Right lobe of liver (tissue), 6 donors: ENCODE data around the gene TST. TPM values are rescaled to one million over a fixed set of nuclear protein-coding genes. Genes with fewer than 3 reads are reported as not detected.

Experiments used
- ATAC-seq, 4 donors: fragments of 200-7000 bp; cut with Tn5 transposase; one replicate each; pipeline ENCODE4 v1.9.1; 2020; ENCODE audit warnings: mild to moderate bottlenecking in 4 of 4, moderate library complexity in 4 of 4
- DNase-seq, 3 donors: peaks; one replicate each; pipeline ENCODE4 v3.0.0-alpha.2; 2020
- H3K27ac ChIP-seq, 3 donors: fragments of 200-600 bp; one replicate each; pipeline ENCODE4 v1.8.0; 2022
- H3K27me3 ChIP-seq, 2 donors: fragments of 200-600 bp; one replicate each; pipeline ENCODE4 v1.8.0; 2022
- H3K36me3 ChIP-seq, 4 donors: fragments of 200-600 bp; sonication (generic) in 1 of 4; one replicate each; pipeline versions ENCODE4 v1.5.1 to v1.8.0; 2017 to 2022; ENCODE audit warnings: control low read depth in 1 of 4
- H3K4me1 ChIP-seq, 4 donors: fragments of 200-600 bp; sonication (generic) in 1 of 4; one replicate each; pipeline versions ENCODE4 v1.5.1 to v1.8.0; 2017 to 2022; ENCODE audit warnings: control low read depth in 1 of 4
- H3K4me3 ChIP-seq, 3 donors: fragments of 200-600 bp; one replicate each; pipeline ENCODE4 v1.8.0; 2022
- H3K9me3 ChIP-seq, 4 donors: fragments of 200-600 bp; sonication (generic) in 1 of 4; one replicate each; pipeline versions ENCODE4 v1.5.1 to v1.8.0; 2017 to 2022; ENCODE audit warnings: control low read depth in 1 of 4
- CTCF ChIP-seq, 4 donors: fragments of 200-600 bp in 3 of 4; fragments of 450-650 bp in 1 of 4; IDR thresholded peaks; one replicate each; pipeline versions ENCODE4 v1.5.1 to v1.8.0; 2016 to 2022; ENCODE audit warnings: antibody characterized with exemption in 4 of 4, mild to moderate bottlenecking in 2 of 4
- POLR2A ChIP-seq: fragments of 450-650 bp; IDR thresholded peaks from one replicate; pipeline ENCODE4 v1.6.1; 2017; ENCODE audit warnings: antibody characterized with exemption, mild to moderate bottlenecking
- WGBS: methylation state at CpG from one replicate; pipeline ENCODE4 v1.1.6; 2018; ENCODE audit warnings: low coverage, low lambda C conversion rate; ENCODE audit not compliant: insufficient coverage; ENCODE audit errors: missing lambda C conversion rate; 5-methylcytosine and 5-hydroxymethylcytosine counted together
- intact Hi-C, 2 donors: fragments of 100-400 bp; cut with DNase I; formaldehyde crosslinking; loops; one replicate each; pipeline versions ENCODE4 v1.11.2 to v1.14.1; 2022
- total RNA-seq, 6 experiments: library from RNA; depleted of rRNA in 2 of 6; stranded (reverse); fragments of >200 nt in 2 of 6; fragmentation: NEBNext Ultra II Directional in 3 of 6; extraction: Animal tissue kit (Norgen Biotek cat#: 25700) in 3 of 6; gene quantifications; one replicate each; pipeline versions ENCODE4 v1.1.0 to v1.2.4, GENCODE V29; 2016 to 2023
- donor health status: DM: no; HTN: yes; CAD: no.
- donor health status: DM: no; HTN: no; CAD: no.
- donor health status: DM: no; HTN: no; CAD: no.
- donor health status: DM: no; HTN: yes; CAD: no.
- donor health status: DM: no; HTN: yes; CAD: no.

The TST gene
- total RNA-seq, 6 experiments from 2014 or later: 223 to 355 (median 321) TPM

- WGBS: 78% methylated on average over 9 of the region's 11 CpGs
- Histone ChIP-seq H3K36me3 (no peaks in the 10 kb centered on the region), H3K4me1 (no peaks in the 10 kb centered on the region), H3K27ac (no peak overlapping the region), H3K27me3 (no peaks in the 10 kb centered on the region), H3K9me3 (no peaks in the 10 kb centered on the region), H3K4me3 (no peak overlapping the region)
- TF ChIP-seq CTCF (IDR thresholded peaks at IDR 0.05) (no peak), POLR2A (no peak)
- intact Hi-C loops: no loop called here
- DNase-seq: no peak
- ATAC-seq: no peak
Measured at GRCh38 chr22:37000676-37001534, 18.3 kb downstream of the TST start.

- TF ChIP-seq POLR2A: no peak
- TF ChIP-seq CTCF (IDR thresholded peaks at IDR 0.05): no peak
- H3K27me3 ChIP-seq: no peaks in the 10 kb centered on the region
- H3K36me3 ChIP-seq: no peaks in the 10 kb centered on the region
- H3K27ac ChIP-seq: no peak overlapping the region
- WGBS: no CpG with 5 or more reads among the region's 4 CpGs
- no peaks in the 10 kb centered on the region for H3K9me3 ChIP-seq
- intact Hi-C loops: no loop called here
- no peaks in the 10 kb centered on the region for H3K4me1 ChIP-seq
- H3K4me3 ChIP-seq: no peak overlapping the region
- peak in 1 of 4 donors; percentile 24 for ATAC-seq
- DNase-seq: no peak
Measured at GRCh38 chr22:36999463-36999862, 19.8 kb downstream of the TST start.

- no peaks in the 10 kb centered on the region for H3K27me3 ChIP-seq
- DNase-seq: no peak
- H3K4me3 ChIP-seq: no peak overlapping the region
Measured at GRCh38 chr22:36998620-36999351, 20.5 kb downstream of the TST start.

GRCh38 chr22:36997746-36998145, 21.5 kb downstream of the TST start:
- DNase-seq (no peak), ATAC-seq (no peak)
- no peaks in the 10 kb centered on the region for H3K4me1 ChIP-seq
- TF ChIP-seq POLR2A (no peak), CTCF (IDR thresholded peaks at IDR 0.05) (no peak)
- no peaks in the 10 kb centered on the region for H3K27me3 ChIP-seq
- H3K36me3 ChIP-seq: no peaks in the 10 kb centered on the region
- no peak overlapping the region for H3K27ac ChIP-seq
- H3K4me3 ChIP-seq: no peak overlapping the region
- no peaks in the 10 kb centered on the region for H3K9me3 ChIP-seq
- 61% methylated on average over 2 of the region's 2 CpGs for WGBS
- intact Hi-C loops: no loop called here

More at GRCh38 chr22:36998620-36999351, 20.5 kb downstream of the TST start:
- H3K27ac ChIP-seq: no peak overlapping the region
- H3K9me3 ChIP-seq: no peaks in the 10 kb centered on the region
- no peaks in the 10 kb centered on the region for H3K36me3 ChIP-seq
- WGBS: 77% methylated on average over 5 of the region's 9 CpGs
- intact Hi-C loops: no loop called here
- no peaks in the 10 kb centered on the region for H3K4me1 ChIP-seq
- no peak for ATAC-seq
- TF ChIP-seq POLR2A: no peak
- TF ChIP-seq CTCF (IDR thresholded peaks at IDR 0.05): no peak
